Esophagus squamous epithelium (tissue), 5 donors: ENCODE results near the gene BRD1. TPM values are rescaled to one million over a fixed set of nuclear protein-coding genes. Genes with fewer than 3 reads are reported as not detected.

Experiments used
- DNase-seq: peaks from one replicate; lab custom pipeline; 2025; lab: John Stamatoyannopoulos, UW
- H3K27ac ChIP-seq, 4 donors: fragments of 200-600 bp; sonication (generic); one replicate each; pipeline ENCODE4 v1.5.1; 2016 to 2019; ENCODE audit warnings: mild to moderate bottlenecking in 1 of 4
- H3K27me3 ChIP-seq, 4 donors: fragments of 200-600 bp; sonication (generic); 1 replicate in 3 of 4; 2 replicates in 1 of 4; pipeline versions ENCODE4 v1.5.1 to v1.6.0; 2017 to 2021; ENCODE audit warnings: antibody characterized with exemption in 1 of 4
- H3K36me3 ChIP-seq, 3 donors: fragments of 200-600 bp; sonication (generic); one replicate each; pipeline ENCODE4 v1.5.1; 2016 to 2019
- H3K4me1 ChIP-seq, 3 donors: fragments of 200-600 bp; sonication (generic); one replicate each; pipeline ENCODE4 v1.5.1; 2017 to 2019
- H3K4me3 ChIP-seq, 4 donors: fragments of 200-600 bp; sonication (generic); 1 replicate in 3 of 4; 2 replicates in 1 of 4; pipeline ENCODE4 v1.5.1; 2016 to 2019; ENCODE audit warnings: mild to moderate bottlenecking in 2 of 4, moderate library complexity in 1 of 4
- H3K9me3 ChIP-seq, 3 donors: fragments of 200-600 bp; sonication (generic); one replicate each; pipeline ENCODE4 v1.5.1; 2016 to 2019
- POLR2A ChIP-seq, 4 donors: fragments of 450-650 bp; IDR thresholded peaks; one replicate each; pipeline ENCODE4 v1.6.1; 2017; ENCODE audit warnings: antibody characterized with exemption in 4 of 4, mild to moderate bottlenecking in 4 of 4, moderate library complexity in 3 of 4
- WGBS, 2 donors: methylation state at CpG; one replicate each; pipeline ENCODE4 v1.1.5; 2018; 5-methylcytosine and 5-hydroxymethylcytosine counted together
- intact Hi-C: fragments of 100-400 bp; cut with DNase I; formaldehyde crosslinking; loops from one replicate; pipeline ENCODE4 v1.15.0; 2022
- total RNA-seq, 4 donors: library from RNA; depleted of rRNA; stranded (reverse); fragments of >200 nt; gene quantifications; one replicate each; pipeline ENCODE4 v1.1.0, GENCODE V29; 2016
- TF ChIP-seq, protein P1 (sequence below), 6 experiments: fragments of 450-650 bp in 4 of 6; fragments of 200-600 bp in 2 of 6; sonication (generic) in 2 of 6; IDR thresholded peaks; one replicate each; pipeline ENCODE4 v1.5.1; 2016 to 2019; ENCODE audit warnings: antibody characterized with exemption in 6 of 6, mild to moderate bottlenecking in 4 of 6, moderate library complexity in 4 of 6
- donor health status: DM: yes; HTN: yes; CAD: no.

Gene BRD1
- total RNA-seq, 4 donors from 2014 or later: 17.8 to 37.4 (median 29.9) TPM

DNA sequence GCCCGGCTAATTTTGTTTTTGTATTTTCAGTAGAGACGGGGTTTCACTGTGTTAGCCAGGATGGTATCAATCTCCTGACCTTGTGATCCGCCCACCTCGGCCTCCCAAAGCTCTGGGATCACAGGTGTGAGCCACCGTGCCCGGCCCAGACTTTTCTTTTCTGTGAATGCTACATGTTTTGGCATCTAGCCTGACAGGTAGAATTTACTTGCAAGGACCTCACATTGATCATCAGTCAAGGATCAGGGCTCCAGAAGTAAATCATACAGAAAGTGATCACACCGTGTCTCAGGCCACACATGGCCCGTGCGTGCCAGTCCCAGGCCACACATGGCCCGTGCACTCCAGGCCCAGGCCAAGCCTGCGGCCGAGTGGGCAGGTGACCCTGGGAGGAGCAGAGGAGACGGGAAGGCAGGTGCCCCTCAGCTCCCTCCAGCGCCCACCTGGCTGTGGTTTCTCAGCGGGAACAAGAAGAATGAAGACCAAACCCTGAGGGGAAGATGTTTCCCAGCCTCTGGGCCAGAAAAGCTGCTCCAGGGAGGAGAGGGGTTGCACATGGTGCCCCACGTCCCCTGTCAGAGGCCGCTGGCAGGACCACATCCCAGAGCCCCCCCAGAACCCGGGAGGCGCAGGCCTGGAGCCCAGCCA, 76.2 kb downstream of the BRD1 start:
- no peak overlapping the region for H3K27ac ChIP-seq
- peaks cover 0 to 75% (median 0%) of the 10 kb centered on the region in 4 donors for H3K27me3 ChIP-seq
- H3K36me3 ChIP-seq: no peaks in the 10 kb centered on the region
- peaks cover 0 to 20% (median 14%) of the 10 kb centered on the region in 3 donors for H3K9me3 ChIP-seq
- DNase-seq: no peak
- WGBS, 2 donors: 44 to 58% methylated on average over 6 of the region's 19 CpGs
- no peaks in the 10 kb centered on the region for H3K4me1 ChIP-seq
- intact Hi-C loops: no loop called here
- TF ChIP-seq POLR2A (IDR thresholded peaks at IDR 0.05): no peak
- TF ChIP-seq, protein P1, sequence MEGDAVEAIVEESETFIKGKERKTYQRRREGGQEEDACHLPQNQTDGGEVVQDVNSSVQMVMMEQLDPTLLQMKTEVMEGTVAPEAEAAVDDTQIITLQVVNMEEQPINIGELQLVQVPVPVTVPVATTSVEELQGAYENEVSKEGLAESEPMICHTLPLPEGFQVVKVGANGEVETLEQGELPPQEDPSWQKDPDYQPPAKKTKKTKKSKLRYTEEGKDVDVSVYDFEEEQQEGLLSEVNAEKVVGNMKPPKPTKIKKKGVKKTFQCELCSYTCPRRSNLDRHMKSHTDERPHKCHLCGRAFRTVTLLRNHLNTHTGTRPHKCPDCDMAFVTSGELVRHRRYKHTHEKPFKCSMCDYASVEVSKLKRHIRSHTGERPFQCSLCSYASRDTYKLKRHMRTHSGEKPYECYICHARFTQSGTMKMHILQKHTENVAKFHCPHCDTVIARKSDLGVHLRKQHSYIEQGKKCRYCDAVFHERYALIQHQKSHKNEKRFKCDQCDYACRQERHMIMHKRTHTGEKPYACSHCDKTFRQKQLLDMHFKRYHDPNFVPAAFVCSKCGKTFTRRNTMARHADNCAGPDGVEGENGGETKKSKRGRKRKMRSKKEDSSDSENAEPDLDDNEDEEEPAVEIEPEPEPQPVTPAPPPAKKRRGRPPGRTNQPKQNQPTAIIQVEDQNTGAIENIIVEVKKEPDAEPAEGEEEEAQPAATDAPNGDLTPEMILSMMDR (IDR thresholded peaks at IDR 0.05): no peak
- no peak overlapping the region for H3K4me3 ChIP-seq

DNA sequence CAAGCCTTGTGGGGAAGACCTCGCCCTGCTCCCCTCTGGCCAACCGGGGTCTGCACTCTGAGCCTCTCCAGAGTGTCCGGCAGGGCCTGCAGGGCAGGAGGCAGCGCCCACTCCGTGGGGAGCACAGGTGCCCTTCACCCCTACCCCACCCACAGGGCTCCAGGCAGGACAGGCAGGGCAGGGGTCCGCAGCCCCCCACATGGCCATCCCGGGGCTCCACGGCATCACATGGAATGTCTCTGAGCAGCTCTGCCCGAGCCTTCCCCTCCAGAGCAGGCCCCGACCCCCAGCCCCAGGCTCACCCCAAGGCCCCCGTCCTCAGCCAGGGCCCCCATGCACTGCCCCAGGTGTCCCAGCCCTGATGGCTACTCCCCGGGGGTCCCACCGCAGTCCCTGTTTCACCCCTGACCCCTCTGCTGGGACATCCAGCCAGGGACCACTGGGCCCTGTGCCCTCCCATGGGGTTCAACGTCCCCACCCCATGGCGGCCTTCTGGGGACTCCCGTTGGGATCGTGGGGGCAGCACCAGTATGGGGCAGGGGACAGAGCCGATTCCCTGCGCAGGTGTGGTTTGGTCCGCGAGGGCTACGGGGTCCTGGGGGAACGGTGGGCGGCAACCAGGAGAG, 77.7 kb downstream of the BRD1 start:
- Histone ChIP-seq H3K27me3 (peaks cover 0 to 60% (median 0%) of the 10 kb centered on the region in 4 donors), H3K27ac (no peak overlapping the region), H3K36me3 (no peaks in the 10 kb centered on the region), H3K4me3 (no peak overlapping the region), H3K4me1 (no peaks in the 10 kb centered on the region), H3K9me3 (peaks cover 0 to 31% (median 14%) of the 10 kb centered on the region in 3 donors)
- DNase-seq: no peak
- TF ChIP-seq POLR2A (IDR thresholded peaks at IDR 0.05): no peak
- TF ChIP-seq, protein P1 (IDR thresholded peaks at IDR 0.05): no peak
- 73 to 80% methylated on average over 4 to 5 of the region's 24 CpGs for WGBS, 2 donors
- intact Hi-C loops: no loop called here

DNA sequence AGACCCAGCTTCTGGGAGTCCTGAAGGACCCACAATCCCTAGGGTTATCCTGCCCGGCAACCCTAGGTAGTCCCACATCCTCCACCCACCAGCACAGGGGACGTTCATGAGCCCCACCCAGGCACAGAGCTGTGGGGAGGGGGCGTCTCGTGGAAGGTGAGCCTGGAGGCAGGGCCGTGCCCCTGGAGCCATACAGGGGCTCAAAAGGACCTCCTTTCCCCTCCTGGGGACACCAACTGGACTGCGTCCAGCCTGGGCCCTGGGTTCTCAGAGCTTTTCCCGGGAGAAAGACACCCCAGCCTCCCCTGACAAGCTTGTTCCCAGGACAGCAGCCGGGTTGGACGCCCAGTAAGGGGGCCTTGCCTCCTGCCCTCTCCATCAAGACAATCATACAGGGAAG, 78.4 kb downstream of the BRD1 start:
- DNase-seq: no peak
- peaks cover 0 to 38% (median 14%) of the 10 kb centered on the region in 3 donors for H3K9me3 ChIP-seq
- H3K4me1 ChIP-seq: no peaks in the 10 kb centered on the region
- H3K4me3 ChIP-seq: no peak overlapping the region
- H3K27ac ChIP-seq: no peak overlapping the region
- 78 to 87% methylated on average over 2 to 3 of the region's 9 CpGs for WGBS, 2 donors
- peaks cover 0 to 56% (median 0%) of the 10 kb centered on the region in 4 donors for H3K27me3 ChIP-seq
- no peak for TF ChIP-seq POLR2A (IDR thresholded peaks at IDR 0.05)
- TF ChIP-seq, protein P1 (IDR thresholded peaks at IDR 0.05): no peak
- intact Hi-C loops: no loop called here
- no peaks in the 10 kb centered on the region for H3K36me3 ChIP-seq

DNA sequence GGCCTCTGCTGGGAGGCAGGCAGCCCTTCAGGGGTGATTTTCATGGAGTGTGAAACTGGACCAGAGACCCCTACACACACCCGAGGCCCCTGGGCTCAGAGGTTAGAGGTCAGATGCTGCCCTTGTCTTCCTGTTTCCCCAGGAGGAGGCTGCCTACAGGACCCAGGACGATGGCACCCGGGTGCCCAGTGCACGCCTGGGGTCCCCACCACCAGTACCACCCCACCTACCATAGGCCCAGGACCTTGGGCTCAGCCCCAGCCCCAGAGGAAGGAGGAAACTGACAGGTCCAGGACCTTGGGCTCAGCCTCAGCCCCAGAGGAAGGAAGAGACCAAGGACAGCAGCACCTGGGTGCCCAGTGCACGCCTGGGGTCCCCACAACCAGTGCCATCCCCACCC, 79.2 kb downstream of the BRD1 start:
- TF ChIP-seq POLR2A (IDR thresholded peaks at IDR 0.05): no peak
- TF ChIP-seq, protein P1 (IDR thresholded peaks at IDR 0.05): no peak
- Histone ChIP-seq H3K4me1 (no peaks in the 10 kb centered on the region), H3K27ac (no peak overlapping the region), H3K4me3 (no peak overlapping the region), H3K9me3 (peaks cover 0 to 42% (median 14%) of the 10 kb centered on the region in 3 donors), H3K36me3 (no peaks in the 10 kb centered on the region), H3K27me3 (peaks cover 0 to 49% (median 0%) of the 10 kb centered on the region in 4 donors)
- intact Hi-C loops: no loop called here
- WGBS, 2 donors: 50% methylated on average over 1 of the region's 5 CpGs; no CpG with 5 or more reads in 1 of the 2 donors
- DNase-seq: no peak

DNA sequence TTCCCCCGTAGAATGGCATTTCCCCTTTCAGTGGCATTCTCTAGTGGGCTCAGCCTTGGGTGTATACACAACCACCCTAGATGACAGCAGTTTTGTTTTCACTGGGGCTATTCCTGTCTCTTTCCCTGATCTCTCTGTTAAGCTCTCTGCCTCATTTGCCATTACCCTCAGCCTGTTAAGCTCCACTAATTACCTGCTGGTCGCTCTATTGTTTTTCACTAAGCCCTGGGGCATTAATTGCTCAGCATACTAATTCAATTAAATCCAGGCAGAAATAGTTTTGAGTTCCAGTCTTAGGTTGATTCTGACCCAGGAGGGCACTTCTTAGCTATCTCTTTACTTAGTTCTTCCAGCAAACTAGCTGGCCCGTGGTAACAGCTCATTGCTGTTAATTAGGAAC, 80.0 kb downstream of the BRD1 start:
- peaks cover 0 to 45% (median 20%) of the 10 kb centered on the region in 3 donors for H3K9me3 ChIP-seq
- TF ChIP-seq, protein P1 (IDR thresholded peaks at IDR 0.05): no peak
- TF ChIP-seq POLR2A (IDR thresholded peaks at IDR 0.05): no peak
- no peaks in the 10 kb centered on the region for H3K4me1 ChIP-seq
- no peak overlapping the region for H3K4me3 ChIP-seq
- WGBS, 2 donors: 64 to 88% methylated on average over 3 of the region's 3 CpGs
- no peak overlapping the region for H3K27ac ChIP-seq
- intact Hi-C loops: no loop called here
- H3K36me3 ChIP-seq: no peaks in the 10 kb centered on the region
- peaks cover 0 to 50% (median 0%) of the 10 kb centered on the region in 4 donors for H3K27me3 ChIP-seq
- DNase-seq: no peak
